GM12878 (cell line): ENCODE data around the gene CITED1.

Source experiments
- JUND ChIP-seq: IDR thresholded peaks from 2 replicates; pipeline ENCODE4 v1.6.1; 2012; ENCODE audit warnings: low read depth, mild to moderate bottlenecking, low read length, improper control_type of control experiment, moderate library complexity
- NFIC ChIP-seq: IDR thresholded peaks from 2 replicates; pipeline ENCODE4 v1.6.1; 2012; ENCODE audit warnings: low read depth, mild to moderate bottlenecking, inconsistent platforms, low read length, moderate library complexity
- ZZZ3 ChIP-seq: IDR thresholded peaks from 2 replicates; pipeline ENCODE4 v1.6.1; 2011; ENCODE audit warnings: low read depth; ENCODE audit not compliant: control insufficient read depth, insufficient read length
- TF ChIP-seq, protein P1 (sequence below): fragments of 450-650 bp; IDR thresholded peaks from 2 replicates; pipeline ENCODE4 v1.6.1; 2017; ENCODE audit warnings: mild to moderate bottlenecking

DNA sequence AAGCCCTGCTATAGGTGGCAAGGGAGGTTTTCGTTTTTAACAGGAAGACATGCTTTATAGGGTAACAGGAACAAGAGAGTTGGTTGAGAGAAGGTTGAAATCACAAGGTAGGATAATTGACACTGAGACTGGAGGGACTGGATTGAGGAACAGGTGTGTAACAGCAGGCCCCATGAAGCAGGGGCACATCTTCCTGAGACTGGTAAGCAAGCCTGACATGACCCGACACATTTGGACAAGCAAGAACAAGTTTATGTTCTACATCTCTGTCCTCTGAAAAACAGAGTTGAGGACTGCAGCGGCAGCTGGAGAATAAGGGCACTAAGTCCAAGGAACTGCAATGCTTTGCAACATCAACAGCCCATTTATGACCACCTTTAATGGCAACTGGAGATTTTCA, 33.9 kb downstream of the CITED1 start:
- TF ChIP-seq, protein P1, sequence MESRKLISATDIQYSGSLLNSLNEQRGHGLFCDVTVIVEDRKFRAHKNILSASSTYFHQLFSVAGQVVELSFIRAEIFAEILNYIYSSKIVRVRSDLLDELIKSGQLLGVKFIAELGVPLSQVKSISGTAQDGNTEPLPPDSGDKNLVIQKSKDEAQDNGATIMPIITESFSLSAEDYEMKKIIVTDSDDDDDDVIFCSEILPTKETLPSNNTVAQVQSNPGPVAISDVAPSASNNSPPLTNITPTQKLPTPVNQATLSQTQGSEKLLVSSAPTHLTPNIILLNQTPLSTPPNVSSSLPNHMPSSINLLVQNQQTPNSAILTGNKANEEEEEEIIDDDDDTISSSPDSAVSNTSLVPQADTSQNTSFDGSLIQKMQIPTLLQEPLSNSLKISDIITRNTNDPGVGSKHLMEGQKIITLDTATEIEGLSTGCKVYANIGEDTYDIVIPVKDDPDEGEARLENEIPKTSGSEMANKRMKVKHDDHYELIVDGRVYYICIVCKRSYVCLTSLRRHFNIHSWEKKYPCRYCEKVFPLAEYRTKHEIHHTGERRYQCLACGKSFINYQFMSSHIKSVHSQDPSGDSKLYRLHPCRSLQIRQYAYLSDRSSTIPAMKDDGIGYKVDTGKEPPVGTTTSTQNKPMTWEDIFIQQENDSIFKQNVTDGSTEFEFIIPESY = no peak
- TF ChIP-seq ZZZ3 = no peak
- no peak for TF ChIP-seq NFIC
- TF ChIP-seq JUND = no peak
